ENCODE data around the gene KPNB1. TPM values are rescaled to one million over a fixed set of nuclear protein-coding genes. Genes with fewer than 3 reads are reported as not detected.
A peak's percentile ranks its signal among the peaks of the same experiment; 100 is the strongest.

The KPNB1 gene
- polyA plus RNA-seq, 1 donor from 2014 or later, result 117 TPM

GRCh38 chr17:47695429-47696376 is 46.0 kb downstream of the KPNB1 start:
- peak overlapping the region; percentile 82 for H3K4me3 ChIP-seq (ENCODE audit: low read length)
- H3K27ac ChIP-seq (ENCODE audit: low read length), result no peak overlapping the region
- peak overlapping the region; percentile 80 for H3K9ac ChIP-seq (ENCODE audit: low read length)
- no peak overlapping the region for H2AFZ ChIP-seq (ENCODE audit: low read depth, low read length)
- no peaks in the 10 kb centered on the region for H4K20me1 ChIP-seq (ENCODE audit: insufficient read depth)
- TF ChIP-seq SMC3 (conservative IDR thresholded peaks at IDR 0.05; ENCODE audit: poor library complexity) (no peak), CTCF (IDR thresholded peaks at IDR 0.05; ENCODE audit: poor library complexity, severe bottlenecking) (no peak), POLR2AphosphoS5 (IDR thresholded peaks at IDR 0.05) (no peak), MXI1 (conservative IDR thresholded peaks at IDR 0.05; ENCODE audit: poor library complexity, severe bottlenecking) (no peak), REST (IDR thresholded peaks at IDR 0.05; ENCODE audit: borderline replicate concordance) (no peak), EZH2 (IDR thresholded peaks at IDR 0.05; ENCODE audit: borderline replicate concordance, insufficient read depth, low read length, poor library complexity, severe bottlenecking) (no peak), TAF1 (IDR thresholded peaks at IDR 0.05; ENCODE audit: low read depth) (no peak), EP300 (conservative IDR thresholded peaks at IDR 0.05; ENCODE audit: poor library complexity, severe bottlenecking) (no peak), RAD21 (conservative IDR thresholded peaks at IDR 0.05) (no peak)
- no peaks in the 10 kb centered on the region for H3K79me2 ChIP-seq (replicated peaks; ENCODE audit: insufficient read depth, low read length)
- no peaks in the 10 kb centered on the region for H3K9me3 ChIP-seq (ENCODE audit: low read length)
- H3K4me2 ChIP-seq (ENCODE audit: low read length), result peak overlapping the region; percentile 65
- no peaks in the 10 kb centered on the region for H3K9me2 ChIP-seq (ENCODE audit: insufficient read depth, low read length)
- no peaks in the 10 kb centered on the region for H3K27me3 ChIP-seq (ENCODE audit: insufficient read depth, low read depth, low read length)
- no peaks in the 10 kb centered on the region for H3F3A ChIP-seq (ENCODE audit: insufficient read depth, low read length, poor library complexity, severe bottlenecking)
- no peaks in the 10 kb centered on the region for H3K36me3 ChIP-seq (ENCODE audit: insufficient read depth, low read length)

GRCh38 chr17:47696717-47697642 is 47.3 kb downstream of the KPNB1 start:
- Histone ChIP-seq H4K20me1 (ENCODE audit: insufficient read depth) (no peaks in the 10 kb centered on the region), H3K79me2 (replicated peaks; ENCODE audit: insufficient read depth, low read length) (no peaks in the 10 kb centered on the region), H3K9me3 (ENCODE audit: low read length) (no peaks in the 10 kb centered on the region), H3K36me3 (ENCODE audit: insufficient read depth, low read length) (no peaks in the 10 kb centered on the region), H3K9ac (ENCODE audit: low read length) (no peak overlapping the region), H3K9me2 (ENCODE audit: insufficient read depth, low read length) (no peaks in the 10 kb centered on the region), H3K4me3 (ENCODE audit: low read length) (no peak overlapping the region), H2AFZ (ENCODE audit: low read depth, low read length) (no peak overlapping the region), H3K27me3 (ENCODE audit: insufficient read depth, low read depth, low read length) (no peaks in the 10 kb centered on the region), H3K4me2 (ENCODE audit: low read length) (no peak overlapping the region), H3F3A (ENCODE audit: insufficient read depth, low read length, poor library complexity, severe bottlenecking) (no peaks in the 10 kb centered on the region), H3K27ac (ENCODE audit: low read length) (no peak overlapping the region)
- TF ChIP-seq POLR2AphosphoS5 (IDR thresholded peaks at IDR 0.05) (no peak), MXI1 (conservative IDR thresholded peaks at IDR 0.05; ENCODE audit: poor library complexity, severe bottlenecking) (no peak), EZH2 (IDR thresholded peaks at IDR 0.05; ENCODE audit: borderline replicate concordance, insufficient read depth, low read length, poor library complexity, severe bottlenecking) (no peak), REST (IDR thresholded peaks at IDR 0.05; ENCODE audit: borderline replicate concordance) (no peak), SMC3 (conservative IDR thresholded peaks at IDR 0.05; ENCODE audit: poor library complexity) (no peak), RAD21 (conservative IDR thresholded peaks at IDR 0.05) (no peak), EP300 (conservative IDR thresholded peaks at IDR 0.05; ENCODE audit: poor library complexity, severe bottlenecking) (no peak)
